H1 (cell line): Measurements from ENCODE around the gene PLA2G4F. TPM values are rescaled to one million over a fixed set of nuclear protein-coding genes. Genes with fewer than 3 reads are reported as not detected.

Experiments
- CTCF ChIA-PET: fragments of 300-600 bp; sonication (Branson Sonifier 250); formaldehyde crosslinking; loops from one replicate; lab custom pipeline; 2021; ENCODE audit not compliant: partially characterized antibody; lab: Charles Lee
- POLR2A ChIA-PET: fragments of 300-600 bp; sonication (Branson Sonifier 250); formaldehyde crosslinking; loops from one replicate; lab custom pipeline; 2021; ENCODE audit warnings: inconsistent platforms; ENCODE audit not compliant: partially characterized antibody; lab: Charles Lee
- DNase-seq, 2 experiments: peaks; one replicate each; pipeline versions ENCODE4 v3.0.0 to v3.0.0-alpha.2; 2010 to 2022; ENCODE audit warnings: low spot score in 2 of 2, low read depth in 1 of 2, mixed read lengths in 1 of 2
- FAIRE-seq: peaks from 2 replicates; lab custom pipeline; 2011; peaks lifted over from hg19 to GRCh38; lab: Jason Lieb, UNC
- H2AFZ ChIP-seq: 2 replicates; pipeline ENCODE4 v1.8.1; 2012; ENCODE audit warnings: low read length, inconsistent platforms
- H2AK5ac ChIP-seq: 2 replicates; pipeline ENCODE4 v1.6.1; 2013; ENCODE audit warnings: low read depth, low read length
- H2BK120ac ChIP-seq: replicated peaks from 2 replicates; pipeline ENCODE3; 2013; ENCODE audit warnings: low read depth, low read length, inconsistent platforms
- H2BK12ac ChIP-seq: 2 replicates; pipeline ENCODE4 v1.6.1; 2013; ENCODE audit warnings: low read depth, low read length
- H2BK15ac ChIP-seq: 2 replicates; pipeline ENCODE4 v1.6.1; 2013; ENCODE audit warnings: low read length
- H2BK20ac ChIP-seq: 2 replicates; pipeline ENCODE4 v1.6.1; 2013; ENCODE audit warnings: low read length
- H2BK5ac ChIP-seq: 2 replicates; pipeline ENCODE4 v1.6.1; 2013; ENCODE audit warnings: low read depth, low read length
- H3K14ac ChIP-seq: 2 replicates; pipeline ENCODE4 v1.6.1; 2013; ENCODE audit warnings: inconsistent platforms; ENCODE audit not compliant: insufficient read length
- H3K18ac ChIP-seq: 2 replicates; pipeline ENCODE4 v1.6.1; 2013; ENCODE audit warnings: low read length; ENCODE audit errors: extremely low read depth
- H3K23ac ChIP-seq: 2 replicates; pipeline ENCODE4 v1.6.1; 2013; ENCODE audit warnings: inconsistent platforms; ENCODE audit not compliant: insufficient read length
- H3K23me2 ChIP-seq: 2 replicates; pipeline ENCODE4 v1.6.1; 2013; ENCODE audit warnings: low read depth, low read length
- H3K27ac ChIP-seq: 2 replicates; pipeline ENCODE4 v1.6.1; 2011; ENCODE audit warnings: low read depth, low read length, inconsistent platforms
- H3K27me3 ChIP-seq, 4 experiments: replicated peaks in 1 of 4; 1 replicate in 1 of 4; 2 replicates in 3 of 4; pipeline versions ENCODE4 v1.6.1 to v1.8.1; 2011 to 2013; ENCODE audit warnings: low read length in 3 of 4, mild to moderate bottlenecking in 3 of 4, inconsistent platforms in 2 of 4, mixed read lengths in 2 of 4, moderate library complexity in 1 of 4; ENCODE audit not compliant: control insufficient read depth in 3 of 4, insufficient read depth in 3 of 4; ENCODE audit errors: extremely low read depth in 1 of 4
- H3K36me3 ChIP-seq, 4 experiments: 2 replicates each; pipeline versions ENCODE4 v1.6.1 to v1.8.1; 2011 to 2013; ENCODE audit warnings: mild to moderate bottlenecking in 4 of 4, low read length in 3 of 4, moderate library complexity in 2 of 4, control low read depth in 1 of 4, inconsistent platforms in 1 of 4; ENCODE audit not compliant: insufficient read depth in 4 of 4, control insufficient read depth in 2 of 4
- H3K4ac ChIP-seq: replicated peaks from 2 replicates; pipeline ENCODE3; 2013; ENCODE audit warnings: low read length, low read depth, mixed read lengths, inconsistent platforms; ENCODE audit not compliant: insufficient read length
- H3K4me1 ChIP-seq, 4 experiments: replicated peaks in 1 of 4; 1 replicate in 1 of 4; 2 replicates in 3 of 4; pipeline versions ENCODE4 v1.6.1 to v1.8.1; 2011 to 2013; ENCODE audit warnings: low read length in 3 of 4, inconsistent platforms in 2 of 4, mixed read lengths in 1 of 4; ENCODE audit not compliant: insufficient read depth in 4 of 4, control insufficient read depth in 3 of 4
- H3K4me2 ChIP-seq, 2 experiments: 2 replicates each; pipeline versions ENCODE4 v1.6.1 to v1.8.1; 2011 to 2013; ENCODE audit warnings: low read depth in 2 of 2, low read length in 2 of 2, control low read depth in 1 of 2, inconsistent platforms in 1 of 2, mild to moderate bottlenecking in 1 of 2; ENCODE audit not compliant: insufficient read depth in 1 of 2
- H3K4me3 ChIP-seq, 4 experiments: fragments of 200-600, 300-600 bp in 1 of 4; sonication (generic), shearing (Covaris generic), sonication (Bioruptor Twin) in 1 of 4; 2 replicates each; pipeline versions ENCODE4 v1.5.1 to v1.8.1; 2011 to 2016; ENCODE audit warnings: low read length in 4 of 4, low read depth in 3 of 4, control low read depth in 2 of 4, inconsistent platforms in 2 of 4, mild to moderate bottlenecking in 2 of 4, mixed read lengths in 1 of 4, moderate library complexity in 1 of 4; ENCODE audit not compliant: insufficient read depth in 2 of 4; ENCODE audit errors: extremely low read depth in 1 of 4
- H3K56ac ChIP-seq: replicated peaks from 2 replicates; pipeline ENCODE3; 2013; ENCODE audit warnings: low read depth, mild to moderate bottlenecking, mixed read lengths, low read length, inconsistent platforms; ENCODE audit not compliant: insufficient read length
- H3K79me1 ChIP-seq: 2 replicates; pipeline ENCODE4 v1.6.1; 2013; ENCODE audit warnings: low read depth, low read length, control low read depth
- H3K79me2 ChIP-seq, 2 experiments: 2 replicates each; pipeline versions ENCODE4 v1.6.1 to v1.8.1; 2012 to 2013; ENCODE audit warnings: low read length in 2 of 2, mild to moderate bottlenecking in 2 of 2, inconsistent platforms in 1 of 2; ENCODE audit not compliant: insufficient read depth in 2 of 2, control insufficient read depth in 1 of 2
- H3K9ac ChIP-seq, 4 experiments: replicated peaks in 1 of 4; 1 replicate in 1 of 4; 2 replicates in 3 of 4; pipeline versions ENCODE4 v1.6.1 to v1.8.1; 2011 to 2013; ENCODE audit warnings: low read depth in 3 of 4, low read length in 3 of 4, control low read depth in 2 of 4, mild to moderate bottlenecking in 2 of 4, moderate library complexity in 2 of 4, inconsistent platforms in 1 of 4; ENCODE audit errors: extremely low read depth in 1 of 4
- H3K9me3 ChIP-seq, 2 experiments: 2 replicates each; pipeline versions ENCODE4 v1.6.1 to v1.8.1; 2012 to 2013; ENCODE audit warnings: mild to moderate bottlenecking in 2 of 2, moderate library complexity in 2 of 2, control low read depth in 1 of 2, inconsistent platforms in 1 of 2, low read depth in 1 of 2, low read length in 1 of 2, mixed read lengths in 1 of 2; ENCODE audit not compliant: insufficient read depth in 2 of 2
- H4K20me1 ChIP-seq, 2 experiments: replicated peaks in 1 of 2; 2 replicates each; pipeline versions ENCODE3 to v1.8.1; 2011 to 2013; ENCODE audit warnings: inconsistent platforms in 2 of 2, low read length in 2 of 2, mild to moderate bottlenecking in 1 of 2; ENCODE audit not compliant: insufficient read depth in 2 of 2, control insufficient read depth in 1 of 2
- H4K5ac ChIP-seq: 2 replicates; pipeline ENCODE4 v1.6.1; 2013; ENCODE audit warnings: low read length, low read depth, mixed read lengths, inconsistent platforms; ENCODE audit not compliant: insufficient read length
- H4K8ac ChIP-seq: 2 replicates; pipeline ENCODE4 v1.8.0; 2013; ENCODE audit warnings: mild to moderate bottlenecking, moderate library complexity, low read length, inconsistent platforms; ENCODE audit not compliant: insufficient read depth; ENCODE audit errors: extremely low read depth
- H4K91ac ChIP-seq: replicated peaks from 2 replicates; pipeline ENCODE3; 2013; ENCODE audit warnings: low read length, mixed read lengths, inconsistent platforms; ENCODE audit not compliant: insufficient read length
- CEBPB ChIP-seq: IDR thresholded peaks from 2 replicates; pipeline ENCODE4 v1.6.1; 2012; ENCODE audit warnings: low read depth, low read length
- WGBS, 2 experiments: shearing (Covaris generic) in 1 of 2; methylation state at CpG; one replicate each; pipeline versions ENCODE4 v1.1.6 to v1.1.7; 2013 to 2015; ENCODE audit warnings: low lambda C conversion rate in 2 of 2, mixed read lengths in 2 of 2, inconsistent platforms in 1 of 2, low coverage in 1 of 2, missing lambda C conversion rate in 1 of 2; ENCODE audit not compliant: insufficient replicate concordance in 2 of 2, insufficient coverage in 1 of 2, insufficient read length in 1 of 2; ENCODE audit errors: extremely low coverage in 1 of 2, missing lambda C conversion rate in 1 of 2; 5-methylcytosine and 5-hydroxymethylcytosine counted together
- polyA plus RNA-seq, 7 experiments: library from polyadenylated mRNA; depleted of rRNA in 3 of 7; stranded (reverse) in 5 of 7; unstranded in 2 of 7; fragments of >200 nt in 5 of 7; fragments of 200-250 nt in 2 of 7; gene quantifications; 1 replicate in 5 of 7; 2 replicates in 1 of 7; 4 replicates in 1 of 7; pipeline versions ENCODE4 v1.2.1 to v1.2.3, GENCODE V29; 2011 to 2013; ENCODE audit warnings: missing spikeins in 2 of 7, mixed read lengths in 2 of 7
- total RNA-seq: library from RNA; stranded (reverse); fragmentation: NEBNext Ultra II Directional; extraction: Animal tissue kit (Norgen Biotek cat#: 25700); gene quantifications from 2 replicates; pipeline ENCODE4 v1.2.1, GENCODE V29; 2021

Gene PLA2G4F
- total and polyA plus RNA-seq, 2 of the 8 experiments (the other 6 are each of a cell fraction or from before 2014, with no cell fraction given), result not detected

DNA sequence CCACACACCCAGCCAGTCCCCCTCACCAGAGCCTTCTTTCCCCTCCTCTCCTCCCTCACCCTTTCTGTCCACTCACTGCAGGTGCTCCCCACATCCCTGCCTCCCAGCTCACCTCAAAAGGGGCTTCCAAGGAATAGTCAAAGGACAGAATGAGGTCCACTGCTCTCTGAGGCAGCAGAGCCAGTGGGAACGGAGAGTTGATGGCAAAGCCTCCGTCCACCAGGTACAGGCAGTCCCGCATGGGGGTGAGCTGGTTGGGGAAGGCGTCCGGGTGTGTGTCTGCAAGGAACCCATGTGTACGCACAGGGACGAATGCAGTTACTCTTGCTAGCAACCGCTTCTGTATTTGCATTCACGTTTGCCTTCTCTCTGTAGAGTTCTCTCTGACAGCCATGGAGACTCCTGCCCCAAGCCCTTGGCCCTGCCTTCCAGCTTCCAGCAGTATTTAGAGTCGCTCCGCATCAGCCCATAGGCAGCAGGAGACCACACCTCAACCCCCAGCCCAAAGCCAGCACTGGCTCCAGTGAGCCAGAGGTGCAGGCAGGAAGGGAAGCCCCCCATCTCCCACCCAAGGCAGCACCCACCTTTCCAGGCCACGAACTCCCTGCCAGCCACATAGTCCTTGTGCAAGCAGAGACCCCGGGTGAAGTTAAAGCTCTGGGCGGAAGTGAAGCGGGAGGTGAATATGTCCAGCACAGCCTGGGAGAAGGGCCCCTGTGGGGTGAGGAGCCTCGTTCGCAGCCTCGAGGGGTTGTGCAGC lies 12.4 kb downstream of the PLA2G4F start:
- DNase-seq, result no peak
- Histone ChIP-seq H3K56ac (no peak overlapping the region), H3K36me3 (no peaks in the 10 kb centered on the region), H2BK5ac (no peak overlapping the region), H3K23ac (no peak overlapping the region), H3K79me2 (no peaks in the 10 kb centered on the region), H2BK15ac (no peak overlapping the region), H2BK120ac (no peak overlapping the region), H3K23me2 (no peaks in the 10 kb centered on the region), H3K9me3 (peaks cover 3 to 4% of the 10 kb centered on the region in 2 experiments; a peak in 1 of 4 replicates), H4K91ac (no peak overlapping the region), H2AK5ac (no peak overlapping the region), H3K27me3 (no peaks in the 10 kb centered on the region), H3K79me1 (no peaks in the 10 kb centered on the region), H3K9ac (no peak overlapping the region), H3K14ac (no peak overlapping the region), H2BK12ac (no peak overlapping the region)
- POLR2A ChIA-PET, result no interaction called here
- CTCF ChIA-PET, result interaction anchor here (0.7 to 22.6 kb wide), 7 partner anchors 7 to 155 kb away, joined by 3 to 416 read pairs (median 8); partner anchors contain the start of gene PLA2G4F
- no peak for TF ChIP-seq CEBPB
- TF ChIP-seq, all 59 proteins: peak for 0
- no peak overlapping the region for H4K5ac ChIP-seq
- H2AFZ ChIP-seq, result 0 out of 2 replicates have a peak overlapping the region, but pooled peaks have one; percentile 30
- H3K4me2 ChIP-seq, result no peak overlapping the region
- H3K4ac ChIP-seq, result no peak overlapping the region
- no peaks in the 10 kb centered on the region for H4K20me1 ChIP-seq
- FAIRE-seq, result no peak
- H4K8ac ChIP-seq, result no peak overlapping the region
- H3K18ac ChIP-seq, result no peak overlapping the region; the same call in 1 of the 2 replicates
- no peak overlapping the region for H3K27ac ChIP-seq
- no peak overlapping the region for H2BK20ac ChIP-seq
- no peaks in the 10 kb centered on the region; a peak in 1 of 7 replicates for H3K4me1 ChIP-seq
- 88% methylated on average over 18 of the region's 18 CpGs; no CpG with 5 or more reads in 1 of the 2 experiments for WGBS, 2 experiments
- no peak overlapping the region for H3K4me3 ChIP-seq
